Upper lobe of left lung (tissue), 4 donors: Measurements from ENCODE around the gene CDK11B.
"Not testable (repeated sequence)": the region's sequence is repeated elsewhere in the genome, so short reads cannot be mapped to it uniquely, and the experiment has no call there.

Experiments
- CTCF ChIP-seq, 6 experiments: fragments of 450-650 bp in 4 of 6; fragments of 200-600 bp in 2 of 6; sonication (generic) in 2 of 6; IDR thresholded peaks; one replicate each; pipeline ENCODE4 v1.5.1; 2016 to 2019; ENCODE audit warnings: antibody characterized with exemption in 6 of 6
- EP300 ChIP-seq, 4 donors: sonication (generic); formaldehyde crosslinking; IDR thresholded peaks; one replicate each; pipeline ENCODE4 v1.5.1; 2017; ENCODE audit warnings: antibody characterized with exemption in 4 of 4, control low read depth in 2 of 4
- POLR2A ChIP-seq, 4 donors: fragments of 450-650 bp; IDR thresholded peaks; one replicate each; pipeline ENCODE4 v1.5.1; 2016 to 2017; ENCODE audit warnings: antibody characterized with exemption in 4 of 4, mild to moderate bottlenecking in 2 of 4
- POLR2AphosphoS5 ChIP-seq, 2 donors: sonication (generic); formaldehyde crosslinking; IDR thresholded peaks; one replicate each; pipeline ENCODE4 v1.5.1; 2017; ENCODE audit warnings: antibody characterized with exemption in 2 of 2

GRCh38 chr1:1689526-1689925, 30.7 kb upstream of the CDK11B start:
- TF ChIP-seq POLR2A, EP300, CTCF, POLR2AphosphoS5 (IDR thresholded peaks at IDR 0.05): not testable (repeated sequence)
